Endothelial cell (in vitro differentiated cells): Measurements from ENCODE around the gene SAMM50. TPM values are rescaled to one million over a fixed set of nuclear protein-coding genes. Genes with fewer than 3 reads are reported as not detected.
"Not testable (repeated sequence)": the region's sequence is repeated elsewhere in the genome, so short reads cannot be mapped to it uniquely, and the experiment has no call there.

Experiments used
- DNase-seq: peaks from one replicate; pipeline ENCODE4 v3.0.0; 2021; ENCODE audit warnings: low spot score
- H3K27ac Mint-ChIP-seq: one replicate; pipeline ENCODE4 v1.8.0; 2021; ENCODE audit warnings: mixed read lengths, inconsistent platforms; ENCODE audit not compliant: unreplicated experiment
- H3K27me3 Mint-ChIP-seq: one replicate; pipeline ENCODE4 v1.8.0; 2021; ENCODE audit warnings: mild to moderate bottlenecking, moderate library complexity, mixed read lengths, inconsistent platforms; ENCODE audit not compliant: unreplicated experiment
- H3K36me3 Mint-ChIP-seq: one replicate; pipeline ENCODE4 v1.8.0; 2021; ENCODE audit warnings: mild to moderate bottlenecking, low read depth, mixed read lengths, inconsistent platforms; ENCODE audit not compliant: unreplicated experiment
- H3K4me1 Mint-ChIP-seq: one replicate; pipeline ENCODE4 v1.8.0; 2021; ENCODE audit warnings: mild to moderate bottlenecking, mixed read lengths, inconsistent platforms; ENCODE audit not compliant: unreplicated experiment
- H3K4me3 Mint-ChIP-seq: one replicate; pipeline ENCODE4 v1.8.0; 2021; ENCODE audit warnings: mild to moderate bottlenecking, mixed read lengths, inconsistent platforms; ENCODE audit not compliant: unreplicated experiment
- H3K9me3 Mint-ChIP-seq: one replicate; pipeline ENCODE4 v1.8.0; 2021; ENCODE audit warnings: mixed read lengths, inconsistent platforms; ENCODE audit not compliant: unreplicated experiment
- CTCF ChIP-seq: fragments of 200-600 bp; sonication (generic); IDR thresholded peaks from one replicate; pipeline ENCODE4 v1.5.0; 2021; ENCODE audit warnings: antibody characterized with exemption; ENCODE audit not compliant: unreplicated experiment
- total RNA-seq: library from RNA; stranded (reverse); fragmentation: NEBNext Ultra II Directional; extraction: Animal tissue kit (Norgen Biotek cat#: 25700); gene quantifications from one replicate; pipeline ENCODE4 v1.2.1, GENCODE V29; 2021; ENCODE audit not compliant: unreplicated experiment

SAMM50 gene
- total RNA-seq, 1 donor from 2014 or later = 81.6 TPM

- Mint-ChIP-seq H3K36me3 (peaks cover 9% of the 10 kb centered on the region), H3K4me3 (no peak overlapping the region)
- TF ChIP-seq CTCF = no peak
Measured at GRCh38 chr22:44004104-44004460, 48.8 kb downstream of the SAMM50 start.

GRCh38 chr22:44005524-44005923 lies 50.3 kb downstream of the SAMM50 start:
- Mint-ChIP-seq H3K36me3 (peaks cover 5% of the 10 kb centered on the region), H3K4me3 (no peak overlapping the region), H3K27me3 (no peaks in the 10 kb centered on the region), H3K4me1 (peaks cover 27% of the 10 kb centered on the region), H3K27ac (no peak overlapping the region), H3K9me3 (no peaks in the 10 kb centered on the region)
- TF ChIP-seq CTCF = no peak
- no peak for DNase-seq

More at GRCh38 chr22:44004104-44004460, 48.8 kb downstream of the SAMM50 start:
- H3K27me3 Mint-ChIP-seq = no peaks in the 10 kb centered on the region
- H3K27ac Mint-ChIP-seq = no peak overlapping the region
- no peaks in the 10 kb centered on the region for H3K9me3 Mint-ChIP-seq
- DNase-seq = no peak
- H3K4me1 Mint-ChIP-seq = peaks cover 27% of the 10 kb centered on the region

- no peak for DNase-seq
- no peaks in the 10 kb centered on the region for H3K9me3 Mint-ChIP-seq
- peaks cover 5% of the 10 kb centered on the region for H3K36me3 Mint-ChIP-seq
- TF ChIP-seq CTCF = no peak
- peaks cover 19% of the 10 kb centered on the region for H3K4me1 Mint-ChIP-seq
- H3K27ac Mint-ChIP-seq = no peak overlapping the region
- no peaks in the 10 kb centered on the region for H3K27me3 Mint-ChIP-seq
- H3K4me3 Mint-ChIP-seq = no peak overlapping the region
Measured at GRCh38 chr22:44012162-44012561, 56.9 kb downstream of the SAMM50 start.

GRCh38 chr22:44012591-44012990 lies 57.3 kb downstream of the SAMM50 start:
- peaks cover 16% of the 10 kb centered on the region for H3K4me1 Mint-ChIP-seq
- H3K9me3 Mint-ChIP-seq = no peaks in the 10 kb centered on the region
- no peaks in the 10 kb centered on the region for H3K27me3 Mint-ChIP-seq
- H3K4me3 Mint-ChIP-seq = no peak overlapping the region
- peaks cover 2% of the 10 kb centered on the region for H3K36me3 Mint-ChIP-seq
- DNase-seq = no peak
- no peak overlapping the region for H3K27ac Mint-ChIP-seq
- TF ChIP-seq CTCF = no peak

GRCh38 chr22:44014241-44014640 lies 59.0 kb downstream of the SAMM50 start:
- no peak for TF ChIP-seq CTCF
- H3K36me3 Mint-ChIP-seq = no peaks in the 10 kb centered on the region
- H3K27ac Mint-ChIP-seq = no peak overlapping the region
- no peak overlapping the region for H3K4me3 Mint-ChIP-seq
- peaks cover 13% of the 10 kb centered on the region for H3K4me1 Mint-ChIP-seq
- no peaks in the 10 kb centered on the region for H3K27me3 Mint-ChIP-seq
- DNase-seq = no peak
- H3K9me3 Mint-ChIP-seq = no peaks in the 10 kb centered on the region

GRCh38 chr22:44016586-44016985 lies 61.3 kb downstream of the SAMM50 start:
- not testable (repeated sequence) for H3K4me3 Mint-ChIP-seq, H3K9me3 Mint-ChIP-seq, H3K36me3 Mint-ChIP-seq, DNase-seq, H3K27ac Mint-ChIP-seq, H3K27me3 Mint-ChIP-seq
- H3K4me1 Mint-ChIP-seq = peaks cover 14% of the 10 kb centered on the region
